Natural killer cell (primary cell): ENCODE data around the gene DUSP5. TPM values are rescaled to one million over a fixed set of nuclear protein-coding genes. Genes with fewer than 3 reads are reported as not detected.
"Not testable (repeated sequence)": the region's sequence is repeated elsewhere in the genome, so short reads cannot be mapped to it uniquely, and the experiment has no call there.

Experiments used
- ATAC-seq, 3 donors: fragments of 150-1000 bp in 2 of 3; fragments of 200-7000 bp in 1 of 3; cut with Tn5 transposase; 1 replicate in 1 of 3; 2 replicates in 2 of 3; pipeline ENCODE4 v1.10.0; 2021; ENCODE audit warnings: mild to moderate bottlenecking in 2 of 3, moderate library complexity in 2 of 3
- DNase-seq, 2 donors: peaks; one replicate each; pipeline versions ENCODE4 v3.0.0 to v3.0.0-alpha.2; 2013 to 2021; ENCODE audit warnings: mixed read lengths in 1 of 2
- H3K27ac ChIP-seq: one replicate; pipeline ENCODE4 v1.5.1; 2013; ENCODE audit warnings: mild to moderate bottlenecking, low read length
- H3K27me3 ChIP-seq: one replicate; pipeline ENCODE4 v1.6.1; 2013; ENCODE audit warnings: low read length; ENCODE audit not compliant: control insufficient read depth, insufficient read depth
- H3K36me3 ChIP-seq: one replicate; pipeline ENCODE4 v1.6.1; 2013; ENCODE audit warnings: low read length; ENCODE audit not compliant: control insufficient read depth, insufficient read depth
- H3K4me1 ChIP-seq: one replicate; pipeline ENCODE4 v1.6.1; 2013; ENCODE audit warnings: low read length; ENCODE audit not compliant: control insufficient read depth, insufficient read depth
- H3K4me3 ChIP-seq: one replicate; pipeline ENCODE4 v1.5.1; 2013; ENCODE audit warnings: low read length
- H3K9me3 ChIP-seq: one replicate; pipeline ENCODE4 v1.6.1; 2013; ENCODE audit warnings: low read length; ENCODE audit not compliant: control insufficient read depth, insufficient read depth
- H3K27ac Mint-ChIP-seq, 2 donors: one replicate each; pipeline ENCODE4 v1.8.0; 2022; ENCODE audit warnings: mild to moderate bottlenecking in 2 of 2, mixed read lengths in 2 of 2, moderate library complexity in 1 of 2
- H3K27me3 Mint-ChIP-seq, 2 donors: one replicate each; pipeline ENCODE4 v1.8.0; 2022; ENCODE audit warnings: low read depth in 2 of 2, mixed read lengths in 2 of 2
- H3K36me3 Mint-ChIP-seq: one replicate; pipeline ENCODE4 v1.8.0; 2022; ENCODE audit warnings: mixed read lengths
- H3K4me1 Mint-ChIP-seq, 2 donors: one replicate each; pipeline ENCODE4 v1.8.0; 2022; ENCODE audit warnings: mixed read lengths in 2 of 2
- H3K4me3 Mint-ChIP-seq: one replicate; pipeline ENCODE4 v1.8.0; 2022; ENCODE audit warnings: mild to moderate bottlenecking, moderate library complexity, mixed read lengths
- H3K9me3 Mint-ChIP-seq, 2 donors: one replicate each; pipeline ENCODE4 v1.8.0; 2022; ENCODE audit warnings: mixed read lengths in 2 of 2
- CTCF ChIP-seq: fragments of 200-600 bp; IDR thresholded peaks from one replicate; pipeline ENCODE4 v1.8.0; 2022; ENCODE audit warnings: antibody characterized with exemption
- WGBS: methylation state at CpG from one replicate; pipeline ENCODE4 v1.1.7; 2013; ENCODE audit warnings: missing lambda C conversion rate; ENCODE audit not compliant: insufficient coverage; 5-methylcytosine and 5-hydroxymethylcytosine counted together
- intact Hi-C: fragments of 100-400 bp; cut with micrococcal nuclease; formaldehyde crosslinking; loops from one replicate; pipeline ENCODE4 v1.14.2; 2022
- total RNA-seq, 4 donors: library from RNA; stranded (reverse); fragments of 120-200 nt in 1 of 4; gene quantifications; one replicate each; pipeline versions ENCODE4 v1.2.3 to v1.2.4, GENCODE V29; 2013 to 2022

DUSP5 gene
- total RNA-seq, 3 donors from 2014 or later (not counting 1 experiment from before 2014, with no cell fraction given) = 56.3 to 98.9 (median 69.6) TPM

- Mint-ChIP-seq H3K36me3 (no peaks in the 10 kb centered on the region), H3K9me3 (no peaks in the 10 kb centered on the region), H3K27me3 (peaks cover 0 to 5% of the 10 kb centered on the region in 2 donors), H3K27ac (peak overlapping the region; percentile 43 to 54), H3K4me3 (peak overlapping the region; percentile 72), H3K4me1 (peaks cover 27 to 33% of the 10 kb centered on the region in 2 donors)
- ATAC-seq (peak; percentile 65 to 90 (median 69)), DNase-seq (peak; percentile 31 to 74)
- no peaks in the 10 kb centered on the region for H3K36me3 ChIP-seq
- no peak for TF ChIP-seq CTCF
- H3K4me1 ChIP-seq = peaks cover 24% of the 10 kb centered on the region
- H3K27ac ChIP-seq = no peak overlapping the region
- 27% methylated on average over 6 of the region's 6 CpGs for WGBS
- H3K4me3 ChIP-seq = no peak overlapping the region
- intact Hi-C loops = loop anchor here (1.0 kb wide), 1 partner anchor 25 kb away; no protein-coding TSS in a partner anchor
- H3K9me3 ChIP-seq = no peaks in the 10 kb centered on the region
- no peaks in the 10 kb centered on the region for H3K27me3 ChIP-seq
Observed at GRCh38 chr10:110529596-110530011, 31.9 kb downstream of the DUSP5 start.

GRCh38 chr10:110530131-110530831 lies 32.6 kb downstream of the DUSP5 start:
- ATAC-seq (peak in 2 of 3 donors; percentile 27 to 37), DNase-seq (peak in 1 of 2 donors; percentile 24)
- H3K4me1 Mint-ChIP-seq = peaks cover 31 to 35% of the 10 kb centered on the region in 2 donors
- WGBS = 43% methylated on average over 34 of the region's 35 CpGs
- no peak for TF ChIP-seq CTCF
- intact Hi-C loops = no loop called here
- no peak overlapping the region for H3K4me3 Mint-ChIP-seq
- H3K27ac ChIP-seq = no peak overlapping the region
- H3K4me3 ChIP-seq = no peak overlapping the region
- no peaks in the 10 kb centered on the region for H3K9me3 Mint-ChIP-seq
- no peaks in the 10 kb centered on the region for H3K9me3 ChIP-seq
- peaks cover 30% of the 10 kb centered on the region for H3K4me1 ChIP-seq
- no peaks in the 10 kb centered on the region for H3K27me3 ChIP-seq
- no peaks in the 10 kb centered on the region for H3K36me3 ChIP-seq
- peaks cover 0 to 5% of the 10 kb centered on the region in 2 donors for H3K27me3 Mint-ChIP-seq
- peak overlapping the region; percentile 43 to 54 for H3K27ac Mint-ChIP-seq
- no peaks in the 10 kb centered on the region for H3K36me3 Mint-ChIP-seq

- peaks cover 0 to 5% of the 10 kb centered on the region in 2 donors for H3K27me3 Mint-ChIP-seq
- H3K4me1 Mint-ChIP-seq = peaks cover 41 to 45% of the 10 kb centered on the region in 2 donors
- no peaks in the 10 kb centered on the region for H3K36me3 ChIP-seq
- H3K4me3 ChIP-seq = no peak overlapping the region
- H3K4me3 Mint-ChIP-seq = no peak overlapping the region
- no peaks in the 10 kb centered on the region for H3K36me3 Mint-ChIP-seq
- no peak overlapping the region for H3K27ac Mint-ChIP-seq
- no peaks in the 10 kb centered on the region for H3K9me3 ChIP-seq
- WGBS = 98% methylated on average over 2 of the region's 2 CpGs
- TF ChIP-seq CTCF = no peak
- H3K9me3 Mint-ChIP-seq = no peaks in the 10 kb centered on the region
- H3K27ac ChIP-seq = no peak overlapping the region
- H3K4me1 ChIP-seq = peaks cover 44% of the 10 kb centered on the region
- ATAC-seq (no peak), DNase-seq (no peak)
- no peaks in the 10 kb centered on the region for H3K27me3 ChIP-seq
- intact Hi-C loops = no loop called here
Observed at GRCh38 chr10:110531687-110532086, 34.0 kb downstream of the DUSP5 start.

GRCh38 chr10:110532628-110533027 lies 34.9 kb downstream of the DUSP5 start:
- ATAC-seq, H3K9me3 ChIP-seq, H3K27ac ChIP-seq, H3K27me3 ChIP-seq, H3K4me3 ChIP-seq, H3K9me3 Mint-ChIP-seq, H3K36me3 ChIP-seq, H3K4me3 Mint-ChIP-seq, DNase-seq, H3K36me3 Mint-ChIP-seq, H3K27me3 Mint-ChIP-seq, H3K27ac Mint-ChIP-seq, intact Hi-C loops: not testable (repeated sequence)
- WGBS = 91% methylated on average over 4 of the region's 4 CpGs
- H3K4me1 Mint-ChIP-seq = peaks cover 41 to 42% of the 10 kb centered on the region in 2 donors
- peaks cover 44% of the 10 kb centered on the region for H3K4me1 ChIP-seq
